Measurements from ENCODE around the gene OTOGL.

DNA sequence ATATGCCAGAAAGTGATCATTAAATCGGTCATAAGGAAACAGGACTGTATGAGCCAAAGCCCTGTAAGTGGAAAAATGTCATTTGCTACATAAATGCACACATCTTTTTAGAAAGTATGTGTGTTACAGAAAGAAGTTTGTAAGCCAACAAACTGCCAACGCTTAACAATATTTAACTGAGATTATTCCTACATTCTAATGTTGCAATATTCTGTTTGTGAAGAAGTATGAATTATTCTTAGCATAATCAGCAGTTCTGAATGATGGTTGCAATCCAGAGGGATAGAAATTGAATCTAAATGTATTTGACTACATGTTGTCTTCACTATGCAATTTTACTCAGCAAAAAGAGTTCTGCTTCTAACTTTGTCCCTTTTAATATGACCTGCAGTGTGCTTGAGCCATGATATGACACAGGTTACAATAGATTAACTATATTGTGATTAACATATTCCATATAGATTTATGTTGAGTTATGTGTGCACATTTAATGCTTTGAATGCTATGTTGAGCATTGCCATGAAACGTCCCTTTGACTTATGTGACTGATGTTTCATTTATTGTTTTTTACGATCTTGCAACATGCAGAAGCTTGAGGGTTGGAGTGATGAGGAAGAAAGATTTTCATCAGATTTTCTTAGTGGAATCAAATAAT is 277.9 kb downstream of the OTOGL start:
- TF ChIP-seq, protein P1, sequence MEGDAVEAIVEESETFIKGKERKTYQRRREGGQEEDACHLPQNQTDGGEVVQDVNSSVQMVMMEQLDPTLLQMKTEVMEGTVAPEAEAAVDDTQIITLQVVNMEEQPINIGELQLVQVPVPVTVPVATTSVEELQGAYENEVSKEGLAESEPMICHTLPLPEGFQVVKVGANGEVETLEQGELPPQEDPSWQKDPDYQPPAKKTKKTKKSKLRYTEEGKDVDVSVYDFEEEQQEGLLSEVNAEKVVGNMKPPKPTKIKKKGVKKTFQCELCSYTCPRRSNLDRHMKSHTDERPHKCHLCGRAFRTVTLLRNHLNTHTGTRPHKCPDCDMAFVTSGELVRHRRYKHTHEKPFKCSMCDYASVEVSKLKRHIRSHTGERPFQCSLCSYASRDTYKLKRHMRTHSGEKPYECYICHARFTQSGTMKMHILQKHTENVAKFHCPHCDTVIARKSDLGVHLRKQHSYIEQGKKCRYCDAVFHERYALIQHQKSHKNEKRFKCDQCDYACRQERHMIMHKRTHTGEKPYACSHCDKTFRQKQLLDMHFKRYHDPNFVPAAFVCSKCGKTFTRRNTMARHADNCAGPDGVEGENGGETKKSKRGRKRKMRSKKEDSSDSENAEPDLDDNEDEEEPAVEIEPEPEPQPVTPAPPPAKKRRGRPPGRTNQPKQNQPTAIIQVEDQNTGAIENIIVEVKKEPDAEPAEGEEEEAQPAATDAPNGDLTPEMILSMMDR (IDR thresholded peaks at IDR 0.05; ENCODE audit: low read depth, low read length, poor library complexity, severe bottlenecking): no peak
- TF ChIP-seq EZH2phosphoT487 (IDR thresholded peaks at IDR 0.05; ENCODE audit: borderline replicate concordance, low read length): no peak
